ENCODE results near the gene HHIPL1.

Gene HHIPL1

DNA sequence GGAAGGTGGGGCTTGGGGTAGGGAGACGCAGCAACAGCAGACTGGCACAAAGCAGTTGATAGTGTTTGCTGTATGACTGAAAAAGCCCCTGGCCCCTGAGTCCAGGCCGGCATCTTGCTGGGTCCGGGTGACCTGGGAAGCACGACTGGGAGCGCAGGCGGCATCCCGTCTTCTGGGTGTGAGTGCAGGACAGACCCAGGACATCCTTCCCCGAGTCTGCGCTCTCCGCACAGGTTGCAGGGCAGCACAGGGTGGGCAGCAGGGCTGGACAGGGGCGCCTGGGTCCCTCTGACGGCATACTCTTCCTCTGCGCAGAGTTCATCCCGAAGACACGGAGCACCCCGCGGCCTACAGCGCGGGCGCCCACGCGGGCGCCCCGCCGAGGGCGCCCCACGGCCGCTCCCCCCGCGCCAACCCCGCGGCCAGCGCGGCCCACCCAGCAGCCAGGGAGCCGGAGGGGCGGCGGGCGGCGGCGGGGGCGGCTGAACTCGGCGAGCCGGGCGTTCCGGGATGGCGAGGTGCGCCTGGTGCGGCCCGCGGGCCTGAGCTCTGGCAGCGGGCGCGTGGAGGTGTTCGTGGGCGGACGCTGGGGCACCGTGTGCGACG lies 29.9 kb downstream of the HHIPL1 start:
- in situ Hi-C loops (cut with MboI; ENCODE audit: low pct_unique_long_range_greater_than_20kb, low sequenced_read_pairs, unreplicated experiment), result no loop called here
- no peak for DNase-seq (ENCODE audit: low spot score)

DNA sequence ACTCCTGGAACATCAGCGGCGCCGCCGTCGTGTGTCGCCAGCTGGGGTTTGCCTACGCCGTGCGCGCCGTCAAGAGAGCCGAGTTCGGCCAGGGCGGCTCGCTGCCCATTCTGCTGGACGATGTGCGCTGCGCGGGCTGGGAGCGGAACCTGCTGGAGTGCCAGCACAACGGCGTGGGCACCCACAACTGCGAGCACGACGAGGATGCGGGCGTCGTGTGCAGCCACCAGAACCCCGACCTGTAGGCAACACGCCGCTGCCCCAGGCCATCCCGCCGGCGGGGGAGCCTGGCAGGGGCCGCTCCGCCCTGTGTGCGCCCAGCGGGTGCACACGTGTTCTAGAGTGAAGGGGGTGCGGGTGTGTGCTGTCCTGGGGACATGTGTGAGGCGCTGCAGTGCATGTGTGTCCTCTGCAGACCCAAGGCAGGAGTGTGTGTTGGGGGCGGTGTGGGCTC lies 30.5 kb downstream of the HHIPL1 start:
- TF ChIP-seq, protein P1, sequence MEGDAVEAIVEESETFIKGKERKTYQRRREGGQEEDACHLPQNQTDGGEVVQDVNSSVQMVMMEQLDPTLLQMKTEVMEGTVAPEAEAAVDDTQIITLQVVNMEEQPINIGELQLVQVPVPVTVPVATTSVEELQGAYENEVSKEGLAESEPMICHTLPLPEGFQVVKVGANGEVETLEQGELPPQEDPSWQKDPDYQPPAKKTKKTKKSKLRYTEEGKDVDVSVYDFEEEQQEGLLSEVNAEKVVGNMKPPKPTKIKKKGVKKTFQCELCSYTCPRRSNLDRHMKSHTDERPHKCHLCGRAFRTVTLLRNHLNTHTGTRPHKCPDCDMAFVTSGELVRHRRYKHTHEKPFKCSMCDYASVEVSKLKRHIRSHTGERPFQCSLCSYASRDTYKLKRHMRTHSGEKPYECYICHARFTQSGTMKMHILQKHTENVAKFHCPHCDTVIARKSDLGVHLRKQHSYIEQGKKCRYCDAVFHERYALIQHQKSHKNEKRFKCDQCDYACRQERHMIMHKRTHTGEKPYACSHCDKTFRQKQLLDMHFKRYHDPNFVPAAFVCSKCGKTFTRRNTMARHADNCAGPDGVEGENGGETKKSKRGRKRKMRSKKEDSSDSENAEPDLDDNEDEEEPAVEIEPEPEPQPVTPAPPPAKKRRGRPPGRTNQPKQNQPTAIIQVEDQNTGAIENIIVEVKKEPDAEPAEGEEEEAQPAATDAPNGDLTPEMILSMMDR (IDR thresholded peaks at IDR 0.05; ENCODE audit: extremely low read depth, insufficient read depth, missing control alignments), result no peak
- no peak for DNase-seq (ENCODE audit: low spot score)
- in situ Hi-C loops (cut with MboI; ENCODE audit: low pct_unique_long_range_greater_than_20kb, low sequenced_read_pairs, unreplicated experiment), result no loop called here

More for the DNA sequence above, 29.9 kb downstream of the HHIPL1 start:
- TF ChIP-seq, protein P1 (IDR thresholded peaks at IDR 0.05; ENCODE audit: extremely low read depth, insufficient read depth, missing control alignments), result no peak

DNA sequence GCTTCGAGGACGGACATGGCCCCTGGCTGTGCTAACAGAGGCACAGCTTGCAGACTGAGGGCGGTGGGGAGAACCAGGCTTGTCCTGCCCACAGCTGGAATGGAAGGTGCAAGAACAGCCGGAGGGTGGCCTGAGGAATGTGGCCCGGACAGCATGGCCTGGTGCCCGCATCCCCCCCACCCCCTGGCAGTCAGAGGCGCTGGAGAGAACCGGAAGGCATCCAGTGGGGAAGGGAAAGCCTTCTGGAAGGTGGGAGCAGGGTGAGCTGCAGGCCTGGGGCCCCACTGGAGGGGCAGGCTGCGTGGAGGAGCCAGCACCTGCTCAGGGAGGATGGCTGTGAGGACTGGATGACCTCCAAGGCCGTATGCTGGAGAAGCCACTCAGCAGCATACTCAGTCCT lies 31.0 kb downstream of the HHIPL1 start:
- no peak for DNase-seq (ENCODE audit: low spot score)
- TF ChIP-seq, protein P1 (IDR thresholded peaks at IDR 0.05; ENCODE audit: extremely low read depth, insufficient read depth, missing control alignments), result no peak
- in situ Hi-C loops (cut with MboI; ENCODE audit: low pct_unique_long_range_greater_than_20kb, low sequenced_read_pairs, unreplicated experiment), result no loop called here

DNA sequence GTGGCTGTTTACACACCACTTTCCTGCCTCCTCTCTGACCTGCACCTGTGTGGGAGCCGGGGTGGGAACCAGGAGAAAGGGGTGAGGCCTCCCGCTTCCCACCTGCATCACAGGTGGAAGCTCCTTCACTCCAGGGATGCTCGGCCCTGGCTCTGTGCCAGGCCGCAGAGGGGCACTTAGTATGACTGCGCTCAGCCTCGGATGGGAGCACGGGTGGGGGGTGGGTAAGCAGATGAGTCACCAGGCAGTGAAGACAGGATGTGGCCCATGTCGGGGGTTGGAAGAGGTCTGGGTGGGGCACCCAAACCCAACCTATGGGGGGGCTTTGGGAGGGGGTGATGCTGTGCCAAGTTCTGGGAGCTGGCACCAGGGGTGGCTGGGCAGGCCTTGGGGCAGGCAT lies 31.7 kb downstream of the HHIPL1 start:
- TF ChIP-seq, protein P1 (IDR thresholded peaks at IDR 0.05; ENCODE audit: extremely low read depth, insufficient read depth, missing control alignments), result no peak
- no peak for DNase-seq (ENCODE audit: low spot score)
- in situ Hi-C loops (cut with MboI; ENCODE audit: low pct_unique_long_range_greater_than_20kb, low sequenced_read_pairs, unreplicated experiment), result no loop called here

DNA sequence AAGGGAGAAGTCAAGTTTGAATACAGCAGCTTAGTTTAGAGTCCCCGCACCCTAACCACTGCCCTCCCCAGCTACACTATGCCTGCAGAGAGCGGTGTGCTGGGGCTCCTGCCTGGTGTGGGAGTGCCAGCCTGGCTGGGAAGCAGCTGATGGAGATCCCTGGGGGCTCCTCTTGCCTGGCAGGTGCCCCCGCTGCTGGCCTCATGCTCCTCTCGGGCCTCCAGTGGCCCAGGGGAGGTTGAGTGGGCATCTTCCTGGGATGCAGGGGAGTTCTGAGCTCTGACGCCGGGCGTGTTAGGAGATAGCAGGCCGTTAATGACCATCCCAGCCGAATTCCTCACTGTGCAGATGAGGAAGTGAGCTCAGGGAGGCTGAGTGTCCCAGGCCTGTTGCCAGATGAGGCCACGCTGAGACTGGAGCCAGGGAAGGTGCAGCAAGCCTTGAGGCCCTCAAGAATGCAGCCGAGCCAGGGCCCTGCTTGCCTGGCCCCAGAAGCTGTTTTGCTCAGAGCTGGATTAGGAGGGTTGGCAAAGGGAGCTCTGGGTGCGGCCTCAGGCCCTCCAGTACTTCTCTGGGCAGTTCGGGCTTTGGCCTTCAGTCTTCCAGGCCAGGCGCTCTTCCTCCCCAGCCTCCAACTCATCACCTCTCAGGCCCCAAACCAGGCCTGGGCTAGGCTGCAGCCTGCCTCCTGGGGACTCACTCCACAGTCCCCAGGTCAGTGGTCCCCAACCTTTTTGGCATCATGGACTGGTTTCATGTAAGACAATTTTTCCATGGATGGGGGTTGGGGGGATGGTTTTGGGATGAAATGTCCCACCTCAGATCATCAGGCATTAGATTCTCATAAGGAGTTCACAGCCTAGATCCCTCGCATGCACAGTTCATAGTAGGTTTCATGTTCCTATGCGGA lies 32.6 kb downstream of the HHIPL1 start:
- in situ Hi-C loops (cut with MboI; ENCODE audit: low pct_unique_long_range_greater_than_20kb, low sequenced_read_pairs, unreplicated experiment), result no loop called here
- no peak for DNase-seq (ENCODE audit: low spot score)
- TF ChIP-seq, protein P1 (IDR thresholded peaks at IDR 0.05; ENCODE audit: extremely low read depth, insufficient read depth, missing control alignments), result no peak

DNA sequence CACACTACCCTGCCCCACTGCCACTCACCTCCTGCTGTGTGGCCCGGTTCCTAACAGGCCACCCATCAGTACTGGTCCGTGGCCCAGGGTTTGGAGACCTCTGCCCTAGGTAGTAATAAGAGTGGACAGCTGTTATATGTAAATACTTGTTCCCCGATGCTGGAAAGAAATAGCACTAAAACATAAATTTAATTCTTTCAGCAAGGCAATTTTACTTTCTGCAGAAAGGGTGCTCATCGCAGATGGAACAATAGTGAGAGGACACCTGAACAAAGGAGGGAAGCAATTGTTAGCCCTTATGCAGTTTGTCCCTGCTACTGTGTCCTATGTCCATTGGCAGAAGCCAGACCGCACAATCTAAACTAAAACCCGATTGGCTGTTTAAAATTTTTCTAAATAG lies 33.3 kb downstream of the HHIPL1 start:
- in situ Hi-C loops (cut with MboI; ENCODE audit: low pct_unique_long_range_greater_than_20kb, low sequenced_read_pairs, unreplicated experiment), result no loop called here
- TF ChIP-seq, protein P1 (IDR thresholded peaks at IDR 0.05; ENCODE audit: extremely low read depth, insufficient read depth, missing control alignments), result no peak
- no peak for DNase-seq (ENCODE audit: low spot score)

Measured in GM13977 (cell line).